ENCODE results near the gene RNU6-9.
A peak's percentile ranks its signal among the peaks of the same experiment; 100 is the strongest.

The RNU6-9 gene

DNA sequence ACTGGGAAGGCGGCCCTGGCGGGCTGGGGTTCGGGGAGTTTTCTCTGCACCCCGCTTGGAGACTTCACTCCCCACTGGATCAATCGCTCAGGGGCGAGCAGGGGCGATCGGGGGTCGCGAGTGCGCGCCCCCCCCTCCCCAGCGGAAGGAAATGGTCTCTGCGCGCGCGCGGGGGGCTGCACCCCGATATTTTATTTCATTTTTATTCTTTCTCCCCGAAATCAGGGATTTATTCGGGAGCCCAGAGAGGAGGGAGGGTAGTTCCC is 33.0 kb downstream of the RNU6-9 start:
- intact Hi-C loops (cut with DNase I): loop anchor here (10.0 kb wide), 1 partner anchor 261 kb away; the partner anchor contains the start of gene RNF126

DNA sequence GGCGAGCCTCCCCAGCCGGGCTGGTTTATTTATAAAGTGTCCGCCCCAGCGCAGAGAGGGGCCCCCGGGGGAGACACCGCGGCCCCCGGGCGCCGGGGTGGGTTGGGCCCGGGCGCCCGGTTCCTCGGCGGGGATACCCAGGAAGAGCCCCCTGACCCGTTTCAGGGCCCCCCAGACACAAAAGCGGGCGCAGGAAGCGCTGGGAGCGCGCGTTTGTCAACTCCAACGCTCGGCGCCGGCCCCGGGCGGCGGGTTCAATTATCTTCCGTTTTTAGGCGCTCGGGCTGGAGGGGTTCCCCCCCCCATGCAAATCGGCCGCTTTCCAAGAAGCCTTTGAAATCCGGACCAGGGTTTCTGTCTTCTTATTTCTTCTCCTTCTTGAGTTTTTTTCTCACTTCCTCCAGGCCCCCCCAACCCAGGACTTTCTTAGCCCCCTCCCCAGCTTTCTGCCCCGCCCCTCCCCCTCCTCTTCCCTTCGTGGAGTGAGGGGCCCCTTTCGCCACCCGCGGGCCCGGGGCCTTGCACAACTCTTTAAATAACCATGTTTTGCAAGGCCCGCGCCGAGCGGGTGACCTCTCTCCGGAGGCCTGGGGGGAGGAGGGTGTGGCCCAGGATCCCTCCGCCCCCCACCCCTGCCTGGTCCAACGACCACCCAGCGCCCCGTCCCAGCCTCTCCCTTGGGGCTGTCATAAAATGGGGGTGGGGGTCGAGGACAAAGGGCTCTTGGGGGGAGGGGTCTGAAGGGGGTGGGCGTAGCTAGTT is 33.5 kb downstream of the RNU6-9 start:
- peak in 14 of 42 donors; percentile 31 to 68 (median 44) for DNase-seq
- intact Hi-C loops (cut with DNase I): loop anchor here (10.0 kb wide), 1 partner anchor 262 kb away; the partner anchor contains the start of gene RNF126

More for the DNA sequence above, 33.0 kb downstream of the RNU6-9 start:
- no peak for DNase-seq

DNA sequence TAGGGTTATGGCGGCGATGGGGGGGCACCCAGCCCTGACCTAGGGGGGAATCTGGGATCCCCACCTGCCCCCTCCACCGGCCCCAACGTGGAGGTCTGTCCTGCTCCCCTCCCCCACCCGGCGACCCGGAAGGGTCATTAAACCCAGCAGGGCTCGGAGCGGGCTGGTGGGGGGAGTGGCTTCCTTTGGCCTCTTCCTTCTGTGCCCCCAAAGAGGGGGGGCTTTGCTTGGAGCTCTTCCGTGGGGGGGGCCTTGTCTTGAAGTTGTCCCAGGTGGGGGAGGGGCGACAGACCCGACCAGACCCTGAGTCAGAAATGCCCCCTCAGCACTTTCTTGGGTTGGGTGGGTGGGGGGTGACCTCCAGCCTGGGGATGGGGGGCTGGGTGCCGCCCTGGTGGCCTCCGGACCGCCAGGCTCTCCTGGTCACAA is 34.1 kb downstream of the RNU6-9 start:
- no peak for DNase-seq
- intact Hi-C loops (cut with DNase I): loop anchor here (10.0 kb wide), 1 partner anchor 263 kb away; the partner anchor contains the start of gene RNF126

DNA sequence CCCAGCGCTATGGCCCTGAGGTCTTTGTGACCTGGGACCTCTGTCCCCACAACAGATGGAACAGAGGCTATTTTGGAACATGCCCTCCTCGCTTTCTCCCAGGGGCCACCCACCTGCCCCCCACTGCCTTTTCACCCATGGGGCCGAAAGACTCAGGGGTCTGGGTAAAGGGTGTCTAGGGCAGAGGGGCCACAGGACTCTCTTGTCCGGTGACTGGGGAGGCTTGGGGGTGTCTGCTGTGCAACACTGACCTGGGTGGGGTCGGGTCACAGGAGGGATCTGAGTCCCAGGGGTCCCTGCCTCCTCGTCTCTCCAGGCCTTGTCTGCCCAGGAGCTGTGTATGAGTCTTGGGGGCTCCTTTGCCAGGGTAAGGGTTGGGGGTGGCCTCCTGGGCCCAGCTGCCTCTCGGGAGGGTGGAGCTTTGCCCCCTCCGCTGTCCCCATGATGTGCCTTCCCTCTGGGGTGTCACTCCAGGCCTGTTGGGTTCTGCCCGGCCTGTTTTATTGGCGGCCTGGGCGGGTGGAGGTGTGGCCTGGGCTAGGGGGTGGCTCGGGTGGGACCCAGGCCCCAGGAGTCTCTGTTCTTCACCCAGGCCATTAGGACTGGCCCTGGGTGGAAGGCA is 34.6 kb downstream of the RNU6-9 start:
- intact Hi-C loops (cut with DNase I): loop anchor here (10.0 kb wide), 1 partner anchor 263 kb away; the partner anchor contains the start of gene RNF126
- no peak for DNase-seq

DNA sequence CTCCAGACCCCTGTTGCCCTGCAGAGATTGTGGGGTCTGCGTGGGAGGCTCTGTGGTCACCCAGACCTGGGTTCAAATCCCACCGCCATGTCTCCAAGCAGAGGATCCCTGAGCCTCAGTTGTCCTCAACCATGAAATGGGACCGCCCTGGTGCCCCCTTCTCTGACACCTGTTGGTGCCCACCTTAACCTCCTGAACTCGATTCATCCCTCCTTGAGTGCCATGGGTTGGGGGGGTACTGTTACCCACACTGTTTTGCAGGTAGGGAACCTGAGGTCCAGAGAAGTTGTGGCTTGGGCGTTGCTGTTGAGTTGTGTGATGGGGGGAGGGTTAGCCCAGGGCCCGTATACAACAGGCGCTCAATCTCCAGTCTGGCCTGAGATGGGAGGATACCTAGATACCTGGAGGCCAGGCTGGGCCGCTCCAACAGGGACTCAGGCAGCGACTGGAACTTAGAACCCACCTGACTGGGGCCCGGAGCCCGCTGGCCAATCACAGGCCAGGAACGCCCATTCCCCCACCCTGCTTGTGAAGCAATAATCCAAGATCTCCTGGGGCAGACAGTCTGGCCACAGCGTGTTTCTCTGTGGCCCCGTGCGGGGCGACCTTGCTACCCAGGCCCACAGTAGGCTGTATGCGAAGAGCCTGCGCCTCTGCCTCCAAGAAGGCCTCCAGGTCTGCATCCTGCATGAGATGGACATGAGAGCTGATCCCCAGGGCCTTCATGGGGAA is 35.4 kb downstream of the RNU6-9 start:
- intact Hi-C loops (cut with DNase I): loop anchor here (10.0 kb wide), 1 partner anchor 264 kb away; the partner anchor contains the start of gene RNF126
- no peak for DNase-seq

DNA sequence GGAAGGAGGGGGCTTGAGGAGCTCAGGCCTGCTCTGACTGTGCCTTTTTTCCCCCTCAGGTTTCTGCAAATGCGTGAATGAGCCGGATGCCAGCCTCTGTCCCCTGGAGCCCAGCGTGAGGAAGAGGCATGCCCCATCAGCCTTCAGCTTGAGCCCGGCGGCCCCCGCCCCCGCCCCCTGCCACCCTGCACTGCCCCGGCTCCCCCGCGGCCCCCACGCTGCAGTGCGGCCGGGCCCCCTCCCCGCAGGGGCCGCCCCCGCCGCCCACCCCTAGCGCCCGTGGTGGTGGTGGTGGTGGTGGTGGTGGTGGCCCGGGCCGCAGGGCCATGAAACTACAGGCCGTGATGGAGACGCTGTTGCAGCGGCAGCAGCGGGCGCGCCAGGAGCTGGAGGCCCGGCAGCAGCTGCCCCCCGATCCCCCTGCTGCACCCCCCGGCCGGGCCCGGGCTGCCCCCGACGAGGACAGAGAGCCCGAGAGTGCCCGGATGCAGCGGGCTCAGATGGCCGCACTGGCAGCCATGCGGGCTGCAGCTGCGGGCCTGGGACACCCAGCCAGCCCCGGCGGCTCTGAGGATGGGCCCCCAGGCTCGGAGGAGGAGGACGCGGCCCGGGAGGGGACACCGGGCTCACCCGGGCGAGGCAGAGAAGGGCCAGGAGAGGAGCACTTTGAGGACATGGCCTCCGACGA is 36.1 kb downstream of the RNU6-9 start:
- intact Hi-C loops (cut with DNase I): loop anchor here (10.0 kb wide), 1 partner anchor 265 kb away; the partner anchor contains the start of gene RNF126
- no peak for DNase-seq

DNA sequence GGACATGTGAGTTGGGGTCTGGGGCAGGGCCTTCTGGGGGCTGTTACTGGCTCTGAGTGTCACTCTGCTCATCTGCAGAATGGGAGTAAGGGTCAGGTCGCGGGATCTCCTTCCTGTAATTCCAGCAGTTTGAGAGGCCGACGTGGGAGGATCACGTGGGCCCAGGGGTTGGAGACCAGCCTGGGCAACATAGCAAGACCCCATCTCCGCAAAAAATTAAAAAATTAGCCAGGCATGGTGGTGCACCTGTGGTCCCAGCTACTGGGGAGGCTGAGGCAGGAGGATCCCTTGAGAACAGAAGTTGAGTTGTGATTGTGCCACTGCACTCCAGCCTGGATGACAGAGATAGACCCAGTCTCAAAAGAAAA is 36.6 kb downstream of the RNU6-9 start:
- intact Hi-C loops (cut with DNase I): loop anchor here (10.0 kb wide), 1 partner anchor 265 kb away; the partner anchor contains the start of gene RNF126

DNA sequence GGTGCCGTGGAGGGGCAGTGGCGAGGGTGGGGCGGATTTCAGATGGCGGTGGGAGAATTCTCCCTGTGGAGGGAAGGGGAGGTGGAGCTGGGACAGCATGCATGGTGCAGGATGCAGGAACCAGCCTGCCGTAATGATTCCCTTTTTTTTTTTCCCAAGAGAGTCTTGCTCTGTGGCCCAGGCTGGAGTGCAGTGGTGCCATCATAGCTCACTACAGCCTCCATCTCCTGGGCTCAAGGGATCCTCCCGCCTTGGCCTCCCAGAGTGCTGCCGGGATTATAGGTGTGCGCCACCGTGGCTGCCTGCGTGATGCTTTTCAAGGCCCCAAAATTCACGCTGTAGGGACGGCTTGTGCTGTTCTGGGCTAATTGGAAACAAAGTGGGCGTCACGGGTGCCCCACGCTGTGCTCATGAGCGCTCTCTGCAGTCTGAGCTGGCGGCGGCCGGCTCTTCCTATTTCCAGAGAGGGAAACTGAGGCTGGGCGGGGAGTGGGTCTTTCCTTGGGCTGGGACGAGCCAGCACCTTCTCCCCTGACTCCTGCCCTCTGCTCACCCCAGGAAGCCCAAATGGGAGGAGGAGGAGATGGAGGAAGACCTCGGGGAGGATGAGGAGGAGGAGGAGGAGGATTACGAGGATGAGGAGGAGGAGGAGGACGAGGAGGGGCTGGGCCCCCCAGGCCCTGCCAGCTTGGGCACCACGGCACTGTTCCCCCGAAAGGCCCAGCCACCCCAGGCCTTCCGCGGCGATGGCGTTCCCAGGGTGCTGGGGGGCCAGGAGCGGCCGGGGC is 38.8 kb downstream of the RNU6-9 start:
- DNase-seq: no peak
- intact Hi-C loops (cut with DNase I): no loop called here

More for the DNA sequence above, 36.6 kb downstream of the RNU6-9 start:
- no peak for DNase-seq

DNA sequence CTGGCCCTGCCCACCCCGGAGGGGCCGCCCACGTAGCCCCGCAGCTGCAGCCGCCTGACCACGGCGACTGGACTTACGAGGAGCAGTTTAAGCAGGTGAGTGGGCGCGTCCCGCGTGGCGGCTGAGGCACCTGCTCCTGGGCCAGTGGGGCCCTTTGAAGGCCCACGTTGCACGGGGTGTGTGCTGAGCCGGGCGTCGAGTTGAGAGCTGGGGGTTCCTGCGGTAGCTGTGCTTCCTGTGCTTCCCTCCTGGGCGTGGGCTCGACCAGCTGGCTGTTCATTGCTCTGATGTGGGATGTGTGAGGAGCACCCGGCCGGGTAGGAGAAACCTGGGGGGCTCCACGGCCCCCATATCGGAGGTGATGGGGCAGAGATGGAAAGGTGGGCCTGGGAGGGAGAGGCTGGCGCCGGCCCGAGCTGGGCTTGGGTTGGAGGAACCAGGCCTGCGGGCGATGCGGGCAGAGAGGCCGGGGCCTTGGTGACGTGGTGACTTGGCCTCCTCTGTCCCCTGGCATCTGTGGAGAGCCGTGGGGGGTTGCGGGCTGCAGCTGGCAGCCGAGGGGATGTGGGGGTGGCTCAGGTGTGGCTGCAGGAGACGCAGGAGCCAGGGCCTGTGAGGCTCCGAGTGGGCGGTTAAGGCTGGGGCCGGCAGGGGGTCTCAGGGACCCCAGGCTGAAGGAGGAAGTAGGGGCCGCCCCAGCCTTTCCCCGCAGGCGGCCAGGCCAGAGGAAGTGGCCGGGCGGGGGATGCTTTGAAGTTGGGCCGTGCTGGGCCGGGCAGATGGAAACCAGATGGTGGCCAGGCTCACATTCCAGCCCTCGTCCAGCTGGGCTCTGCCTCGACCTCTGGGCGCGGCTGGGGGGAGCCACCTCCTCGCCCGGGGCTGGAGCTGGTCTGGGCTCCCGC is 39.6 kb downstream of the RNU6-9 start:
- peak in 4 of 42 donors; percentile 20 to 47 (median 34) for DNase-seq
- intact Hi-C loops (cut with DNase I): no loop called here

DNA sequence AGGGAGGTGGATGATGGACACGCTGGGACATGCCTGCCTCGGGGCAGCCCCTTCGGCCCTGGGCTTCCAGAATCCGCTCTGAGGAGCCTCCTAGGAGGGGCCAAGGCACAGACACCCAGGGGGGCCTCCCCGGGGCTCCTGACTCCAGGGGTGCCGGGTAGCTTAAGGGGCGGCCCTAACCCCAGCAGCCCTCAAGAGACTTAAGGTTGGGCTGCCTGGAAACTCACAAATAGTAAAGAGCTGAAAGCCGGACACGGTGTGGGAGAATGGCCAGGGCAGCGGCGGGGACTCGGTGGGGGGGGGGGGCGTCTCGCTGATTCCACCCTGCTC is 40.2 kb downstream of the RNU6-9 start:
- DNase-seq: no peak
- intact Hi-C loops (cut with DNase I): no loop called here

DNA sequence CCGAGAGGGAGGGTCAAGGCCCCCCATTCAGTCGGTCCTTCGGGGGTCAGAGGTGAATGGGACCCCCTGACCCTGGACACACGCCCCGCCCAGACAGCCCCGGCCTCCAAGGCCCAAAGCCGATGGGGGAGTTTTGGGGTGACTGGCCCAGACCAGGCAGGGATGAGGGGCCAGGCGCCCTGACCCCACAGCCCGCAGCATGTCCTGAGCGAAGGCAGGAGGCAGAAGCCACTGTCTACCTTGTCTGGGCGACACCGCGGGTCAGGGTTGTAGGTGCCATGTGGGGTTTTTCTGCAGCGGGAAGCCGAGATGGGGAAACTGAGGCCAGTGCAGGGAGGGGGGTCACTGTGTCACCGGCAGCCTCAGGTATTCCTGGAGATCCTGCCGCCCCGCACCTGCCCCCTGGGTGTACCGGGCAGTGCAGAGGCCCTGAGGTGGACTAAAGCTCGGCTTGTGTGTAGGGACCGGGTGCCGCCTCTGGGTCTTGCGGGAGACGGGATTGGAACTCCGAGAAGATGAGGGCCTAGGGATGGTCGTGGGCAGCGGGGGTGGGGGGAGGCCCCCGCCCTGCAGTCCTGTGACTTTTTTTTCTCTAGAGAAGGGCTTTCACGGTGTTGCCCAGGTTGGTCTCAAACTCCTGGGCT is 41.0 kb downstream of the RNU6-9 start:
- intact Hi-C loops (cut with DNase I): no loop called here
- DNase-seq: no peak

DNA sequence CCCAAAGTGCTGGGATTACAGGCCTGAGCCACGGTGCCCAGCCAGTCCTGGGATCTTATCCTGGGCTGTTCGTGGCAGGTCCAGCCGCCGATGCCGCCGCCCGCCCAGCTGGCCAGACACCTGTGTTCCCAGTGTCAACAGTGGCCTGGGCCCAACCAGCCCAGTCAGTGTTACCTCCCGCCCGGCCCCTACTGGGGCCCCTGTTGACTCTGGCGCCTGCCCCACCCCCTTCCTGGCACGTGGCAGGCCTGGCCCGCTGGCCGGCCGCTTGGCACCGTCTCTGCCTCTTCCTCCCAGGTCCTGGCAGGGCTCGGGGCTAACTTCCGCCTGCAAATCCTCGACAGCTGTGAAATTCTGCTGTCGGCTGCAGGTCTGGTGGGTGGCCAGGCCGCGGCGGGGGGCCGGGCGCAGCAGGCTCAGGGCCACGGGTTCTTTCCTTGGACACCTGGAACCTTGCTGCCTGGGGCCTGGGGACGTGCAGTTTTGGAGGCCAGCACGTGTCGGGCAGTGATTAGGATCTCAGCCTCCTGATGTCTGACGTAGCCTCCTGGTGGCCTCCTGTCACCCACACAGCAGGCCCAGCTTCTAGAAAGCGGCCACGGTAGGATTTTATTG is 41.7 kb downstream of the RNU6-9 start:
- DNase-seq: peak; percentile 28 to 85 (median 70)

DNA sequence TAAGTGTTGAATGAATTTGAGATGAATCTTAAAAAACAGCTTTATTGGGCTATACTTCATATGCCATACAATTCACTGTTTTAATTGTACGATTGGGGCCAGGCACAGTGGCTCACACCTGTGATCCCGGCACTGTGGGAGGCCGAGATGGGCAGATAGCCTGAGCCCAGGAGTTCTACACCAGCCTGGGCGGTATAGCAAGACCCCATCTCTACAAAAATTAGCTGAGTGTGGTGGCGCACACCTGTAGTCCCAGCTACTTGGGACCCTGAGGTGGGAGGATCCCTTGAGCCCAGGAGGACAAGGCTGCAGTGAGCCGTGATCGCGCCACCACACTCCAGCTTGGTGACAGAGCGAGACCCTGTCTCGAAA is 42.9 kb downstream of the RNU6-9 start:
- no peak for DNase-seq
- intact Hi-C loops (cut with DNase I): no loop called here

More for the DNA sequence above, 41.7 kb downstream of the RNU6-9 start:
- intact Hi-C loops (cut with DNase I): no loop called here

DNA sequence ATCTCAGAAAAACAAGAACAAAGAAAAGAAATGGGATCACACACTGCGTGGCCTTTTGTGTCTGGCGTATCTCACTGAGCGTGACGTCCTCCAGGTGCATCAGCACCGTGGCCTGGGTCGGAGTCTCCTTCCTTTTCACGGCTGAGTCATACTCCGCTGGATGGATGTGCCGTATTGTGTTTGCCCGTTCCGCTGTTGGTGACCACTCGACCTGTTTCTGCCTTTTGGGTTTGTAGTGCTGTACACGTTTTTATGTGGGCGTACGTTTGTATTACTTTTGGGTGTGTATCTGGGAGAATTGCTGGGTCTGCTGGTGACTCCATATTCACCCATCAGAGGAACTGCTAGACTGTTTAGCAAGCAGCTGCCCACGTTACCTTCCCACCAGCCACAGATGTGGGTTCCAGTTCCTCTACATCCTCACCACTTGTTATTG is 44.0 kb downstream of the RNU6-9 start:
- DNase-seq: no peak
- intact Hi-C loops (cut with DNase I): no loop called here

DNA sequence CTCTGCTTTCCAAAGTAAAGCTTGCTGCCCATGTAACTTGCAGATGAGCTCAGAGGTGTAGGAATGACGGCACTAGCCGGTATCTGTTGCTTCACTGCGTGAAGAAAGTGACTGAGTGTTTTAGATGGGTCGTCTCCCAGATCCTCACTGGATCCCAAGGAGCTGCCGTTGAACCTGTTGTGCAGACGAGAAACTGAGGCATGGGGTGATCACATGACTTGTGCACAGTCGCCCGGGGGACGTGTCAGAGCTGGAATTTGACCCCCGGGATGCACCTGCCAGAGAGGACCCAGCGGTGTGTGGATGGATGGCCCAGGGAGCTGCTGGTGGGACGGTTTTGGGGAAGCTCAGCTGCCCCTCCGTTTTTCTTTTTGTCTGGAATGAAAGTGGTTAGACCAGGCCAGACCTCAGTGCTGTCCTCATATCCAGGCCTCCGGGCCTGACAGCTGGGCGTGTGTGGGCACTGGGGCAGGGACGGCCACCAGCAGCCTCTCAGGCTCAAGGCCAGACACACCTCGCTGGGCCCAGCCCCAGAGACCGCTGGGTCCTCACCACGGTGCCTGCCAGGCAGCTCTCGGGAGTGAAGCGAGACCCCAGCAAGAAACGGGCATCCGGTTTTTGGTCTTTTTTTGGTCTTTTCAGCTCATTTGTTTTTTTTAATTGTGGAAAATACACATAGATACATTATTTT is 45.1 kb downstream of the RNU6-9 start:
- intact Hi-C loops (cut with DNase I): no loop called here
- DNase-seq: no peak

DNA sequence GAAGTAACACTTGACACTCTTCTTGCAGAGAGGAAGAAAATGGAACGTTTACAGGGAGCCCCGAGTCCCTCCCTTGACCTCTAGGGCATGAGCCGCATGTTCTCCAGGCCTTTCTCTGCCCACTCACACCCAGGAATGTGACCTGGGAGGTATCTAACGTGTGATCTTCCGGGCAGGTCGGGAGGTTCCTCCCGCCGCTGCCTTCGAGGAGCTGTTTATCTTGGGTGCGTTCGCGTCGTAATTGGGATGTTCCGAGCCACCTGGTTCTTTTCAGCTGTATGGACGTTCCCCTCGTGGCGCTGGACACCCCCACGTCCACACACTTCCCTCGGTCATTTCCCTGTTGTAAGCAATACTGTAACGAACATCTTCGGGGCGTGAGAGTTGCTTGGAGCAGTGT is 46.2 kb downstream of the RNU6-9 start:
- intact Hi-C loops (cut with DNase I): no loop called here
- DNase-seq: no peak

Measured in head of caudate nucleus (tissue), 42 donors.